Liver (tissue), 9 donors: ENCODE data around the gene DENND4A. TPM values are rescaled to one million over a fixed set of nuclear protein-coding genes. Genes with fewer than 3 reads are reported as not detected.
A peak's percentile ranks its signal among the peaks of the same experiment; 100 is the strongest.

Source experiments
- DNase-seq: peaks from one replicate; pipeline ENCODE4 v3.0.0-alpha.2; 2017; ENCODE audit warnings: low spot score
- H3K27ac ChIP-seq, 2 donors: one replicate each; pipeline ENCODE4 v1.7.0; 2013; ENCODE audit warnings: inconsistent platforms in 2 of 2, low read length in 2 of 2, control low read depth in 1 of 2, low read depth in 1 of 2, mild to moderate bottlenecking in 1 of 2
- H3K27me3 ChIP-seq, 4 donors: one replicate each; pipeline versions ENCODE4 v1.6.1 to v1.7.0; 2013; ENCODE audit warnings: low read length in 3 of 4, inconsistent platforms in 1 of 4, mild to moderate bottlenecking in 1 of 4, moderate library complexity in 1 of 4; ENCODE audit not compliant: control insufficient read depth in 4 of 4, insufficient read depth in 4 of 4
- H3K36me3 ChIP-seq, 4 donors: one replicate each; pipeline versions ENCODE4 v1.6.1 to v1.7.0; 2013; ENCODE audit warnings: low read length in 3 of 4, mild to moderate bottlenecking in 3 of 4, low read depth in 1 of 4, moderate library complexity in 1 of 4; ENCODE audit not compliant: control insufficient read depth in 4 of 4, insufficient read depth in 3 of 4
- H3K4me1 ChIP-seq, 4 donors: one replicate each; pipeline versions ENCODE4 v1.6.1 to v1.7.0; 2013; ENCODE audit warnings: low read length in 3 of 4, mild to moderate bottlenecking in 3 of 4, moderate library complexity in 1 of 4; ENCODE audit not compliant: control insufficient read depth in 4 of 4, insufficient read depth in 4 of 4
- H3K4me3 ChIP-seq, 3 donors: one replicate each; pipeline versions ENCODE4 v1.6.1 to v1.7.0; 2013; ENCODE audit warnings: low read length in 3 of 3, control low read depth in 1 of 3, low read depth in 1 of 3, mild to moderate bottlenecking in 1 of 3
- H3K9ac ChIP-seq, 2 donors: one replicate each; pipeline ENCODE4 v1.7.0; 2013; ENCODE audit warnings: low read length in 2 of 2, mild to moderate bottlenecking in 2 of 2, moderate library complexity in 2 of 2, control low read depth in 1 of 2, low read depth in 1 of 2
- H3K9me3 ChIP-seq, 4 donors: one replicate each; pipeline versions ENCODE4 v1.6.1 to v1.7.0; 2013; ENCODE audit warnings: low read length in 3 of 4; ENCODE audit not compliant: control insufficient read depth in 4 of 4
- EGR1 ChIP-seq, 2 donors: IDR thresholded peaks; 2 replicates each; pipeline ENCODE4 v1.6.1; 2016 to 2018; ENCODE audit warnings: antibody characterized with exemption in 2 of 2, low read depth in 2 of 2
- FOXA1 ChIP-seq: IDR thresholded peaks from 2 replicates; pipeline ENCODE4 v1.6.1; 2016; ENCODE audit warnings: antibody characterized with exemption
- FOXA2 ChIP-seq: IDR thresholded peaks from 2 replicates; pipeline ENCODE4 v1.6.1; 2016; ENCODE audit warnings: antibody characterized with exemption
- GABPA ChIP-seq, 2 donors: IDR thresholded peaks in 1 of 2; conservative IDR thresholded peaks in 1 of 2; 2 replicates each; pipeline ENCODE4 v1.6.1; 2016; ENCODE audit warnings: antibody characterized with exemption in 2 of 2, mild to moderate bottlenecking in 1 of 2, moderate library complexity in 1 of 2
- HNF4A ChIP-seq, 2 donors: conservative IDR thresholded peaks; 2 replicates each; pipeline ENCODE4 v1.6.1; 2016; ENCODE audit warnings: antibody characterized with exemption in 2 of 2, mild to moderate bottlenecking in 2 of 2
- HNF4G ChIP-seq: IDR thresholded peaks from 2 replicates; pipeline ENCODE4 v1.6.1; 2016; ENCODE audit warnings: antibody characterized with exemption
- JUND ChIP-seq, 2 donors: IDR thresholded peaks; 2 replicates each; pipeline ENCODE4 v1.6.1; 2016; ENCODE audit warnings: antibody characterized with exemption in 2 of 2
- NR2F2 ChIP-seq: IDR thresholded peaks from 2 replicates; pipeline ENCODE4 v1.6.1; 2016; ENCODE audit warnings: antibody characterized with exemption
- RAD21 ChIP-seq, 2 donors: IDR thresholded peaks; 2 replicates each; pipeline ENCODE4 v1.6.1; 2016; ENCODE audit warnings: antibody characterized with exemption in 2 of 2, mild to moderate bottlenecking in 2 of 2
- RXRA ChIP-seq, 2 donors: IDR thresholded peaks; 2 replicates each; pipeline ENCODE4 v1.6.1; 2017 to 2018; ENCODE audit warnings: antibody characterized with exemption in 2 of 2, mild to moderate bottlenecking in 1 of 2
- SP1 ChIP-seq: IDR thresholded peaks from 2 replicates; pipeline ENCODE4 v1.6.1; 2018; ENCODE audit warnings: antibody characterized with exemption, mild to moderate bottlenecking
- TAF1 ChIP-seq: conservative IDR thresholded peaks from 2 replicates; pipeline ENCODE4 v1.6.1; 2016; ENCODE audit warnings: antibody characterized with exemption, mild to moderate bottlenecking
- YY1 ChIP-seq: IDR thresholded peaks from 2 replicates; pipeline ENCODE4 v1.6.1; 2016; ENCODE audit warnings: antibody characterized with exemption, mild to moderate bottlenecking
- WGBS: extraction: QIAGEN DNeasy Blood & Tissue Kit; methylation state at CpG from one replicate; pipeline ENCODE4 v1.1.7; 2013; 5-methylcytosine and 5-hydroxymethylcytosine counted together
- polyA plus RNA-seq, 2 donors: library from polyadenylated mRNA; stranded (reverse) in 1 of 2; unstranded in 1 of 2; fragments of 200-250 nt in 1 of 2; fragments of >200 nt in 1 of 2; fragmentation: Nextera tagmentation in 1 of 2; extraction: Ambion mirVana in 1 of 2; gene quantifications; one replicate each; pipeline versions ENCODE4 v1.2.1 to v1.2.3, GENCODE V29; 2013 to 2015
- total RNA-seq, 2 donors: library from RNA; depleted of rRNA; stranded (reverse); fragments of >200 nt; gene quantifications; one replicate each; pipeline ENCODE4 v1.2.3, GENCODE V29; 2014
- TF ChIP-seq, protein P1 (sequence below): IDR thresholded peaks from 2 replicates; pipeline ENCODE4 v1.6.1; 2016; ENCODE audit warnings: antibody characterized with exemption, mild to moderate bottlenecking
- TF ChIP-seq, protein P2 (sequence below): IDR thresholded peaks from 2 replicates; pipeline ENCODE4 v1.6.1; 2016; ENCODE audit warnings: antibody characterized with exemption
- TF ChIP-seq, protein P3 (sequence below): IDR thresholded peaks from 2 replicates; pipeline ENCODE4 v1.6.1; 2016; ENCODE audit warnings: antibody characterized with exemption
- TF ChIP-seq, protein P4 (sequence below): fragments of 150-350 bp; IDR thresholded peaks from 2 replicates; pipeline ENCODE4 v1.5.1; 2017; ENCODE audit warnings: improper control_type of control experiment, low read depth, low read length; ENCODE audit not compliant: missing input control
- TF ChIP-seq, protein P5 (sequence below): IDR thresholded peaks from 2 replicates; pipeline ENCODE4 v1.6.1; 2016; ENCODE audit warnings: antibody characterized with exemption
- donor health status: healthy.
- donor health status: healthy.
- donor health status: healthy.
- donor health status: healthy.
- donor health status: healthy.

Gene DENND4A
- total and polyA plus RNA-seq, 4 donors: 5.2 to 75.5 (median 23.9) TPM

DNA sequence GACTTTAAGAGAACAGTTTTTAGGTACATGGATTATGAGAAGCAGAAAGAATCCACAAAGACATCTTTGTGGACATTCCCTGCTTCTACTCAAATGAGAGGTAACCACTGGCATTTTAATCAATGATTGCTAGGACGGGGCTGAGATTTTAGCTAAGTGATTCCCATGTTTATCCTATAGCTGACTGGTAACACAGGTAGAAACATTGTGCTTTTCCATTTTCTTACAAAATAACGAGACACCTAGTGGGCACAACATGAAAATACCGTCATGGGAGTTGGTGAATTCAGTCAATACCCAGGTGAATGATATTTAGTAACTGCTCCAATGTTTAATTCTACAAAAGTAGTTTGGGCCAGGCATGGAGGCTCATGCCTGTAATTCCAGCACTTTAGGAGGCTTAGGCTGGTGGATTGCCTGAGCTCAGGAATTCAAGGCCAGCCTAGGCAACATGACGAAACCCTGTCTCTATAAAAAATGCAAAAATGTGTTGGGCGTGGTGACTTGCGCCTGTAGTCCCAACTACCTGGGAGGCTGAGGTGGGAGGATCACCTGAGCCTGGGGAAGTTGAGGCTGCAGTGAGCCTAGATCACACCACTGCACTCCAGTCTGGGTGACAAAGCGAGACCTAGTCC is 37.2 kb upstream of the DENND4A start:
- Histone ChIP-seq H3K9me3 (no peaks in the 10 kb centered on the region), H3K36me3 (no peaks in the 10 kb centered on the region), H3K27ac (no peak overlapping the region), H3K4me3 (no peak overlapping the region), H3K9ac (no peak overlapping the region), H3K4me1 (peaks cover 13 to 26% (median 19%) of the 10 kb centered on the region in 4 donors), H3K27me3 (no peaks in the 10 kb centered on the region)
- WGBS: 58% methylated on average over 7 of the region's 7 CpGs
- TF ChIP-seq RXRA (IDR thresholded peaks at IDR 0.05) (no peak), GABPA (IDR thresholded peaks at IDR 0.05 in 1 of 2, conservative IDR thresholded peaks at IDR 0.05 in 1 of 2) (no peak), HNF4A (conservative IDR thresholded peaks at IDR 0.05) (no peak), FOXA2 (peak; percentile 14), HNF4G (no peak), NR2F2 (no peak), TAF1 (no peak), EGR1 (IDR thresholded peaks at IDR 0.05; ENCODE audit: low read depth in 2 of 2) (no peak), SP1 (no peak), FOXA1 (no peak), RAD21 (IDR thresholded peaks at IDR 0.05) (peak; percentile 73 to 80), YY1 (no peak), JUND (IDR thresholded peaks at IDR 0.05) (no peak)
- TF ChIP-seq, protein P1, sequence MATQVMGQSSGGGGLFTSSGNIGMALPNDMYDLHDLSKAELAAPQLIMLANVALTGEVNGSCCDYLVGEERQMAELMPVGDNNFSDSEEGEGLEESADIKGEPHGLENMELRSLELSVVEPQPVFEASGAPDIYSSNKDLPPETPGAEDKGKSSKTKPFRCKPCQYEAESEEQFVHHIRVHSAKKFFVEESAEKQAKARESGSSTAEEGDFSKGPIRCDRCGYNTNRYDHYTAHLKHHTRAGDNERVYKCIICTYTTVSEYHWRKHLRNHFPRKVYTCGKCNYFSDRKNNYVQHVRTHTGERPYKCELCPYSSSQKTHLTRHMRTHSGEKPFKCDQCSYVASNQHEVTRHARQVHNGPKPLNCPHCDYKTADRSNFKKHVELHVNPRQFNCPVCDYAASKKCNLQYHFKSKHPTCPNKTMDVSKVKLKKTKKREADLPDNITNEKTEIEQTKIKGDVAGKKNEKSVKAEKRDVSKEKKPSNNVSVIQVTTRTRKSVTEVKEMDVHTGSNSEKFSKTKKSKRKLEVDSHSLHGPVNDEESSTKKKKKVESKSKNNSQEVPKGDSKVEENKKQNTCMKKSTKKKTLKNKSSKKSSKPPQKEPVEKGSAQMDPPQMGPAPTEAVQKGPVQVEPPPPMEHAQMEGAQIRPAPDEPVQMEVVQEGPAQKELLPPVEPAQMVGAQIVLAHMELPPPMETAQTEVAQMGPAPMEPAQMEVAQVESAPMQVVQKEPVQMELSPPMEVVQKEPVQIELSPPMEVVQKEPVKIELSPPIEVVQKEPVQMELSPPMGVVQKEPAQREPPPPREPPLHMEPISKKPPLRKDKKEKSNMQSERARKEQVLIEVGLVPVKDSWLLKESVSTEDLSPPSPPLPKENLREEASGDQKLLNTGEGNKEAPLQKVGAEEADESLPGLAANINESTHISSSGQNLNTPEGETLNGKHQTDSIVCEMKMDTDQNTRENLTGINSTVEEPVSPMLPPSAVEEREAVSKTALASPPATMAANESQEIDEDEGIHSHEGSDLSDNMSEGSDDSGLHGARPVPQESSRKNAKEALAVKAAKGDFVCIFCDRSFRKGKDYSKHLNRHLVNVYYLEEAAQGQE: no peak
- TF ChIP-seq, protein P2, sequence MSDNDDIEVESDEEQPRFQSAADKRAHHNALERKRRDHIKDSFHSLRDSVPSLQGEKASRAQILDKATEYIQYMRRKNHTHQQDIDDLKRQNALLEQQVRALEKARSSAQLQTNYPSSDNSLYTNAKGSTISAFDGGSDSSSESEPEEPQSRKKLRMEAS: no peak
- TF ChIP-seq, protein P3, sequence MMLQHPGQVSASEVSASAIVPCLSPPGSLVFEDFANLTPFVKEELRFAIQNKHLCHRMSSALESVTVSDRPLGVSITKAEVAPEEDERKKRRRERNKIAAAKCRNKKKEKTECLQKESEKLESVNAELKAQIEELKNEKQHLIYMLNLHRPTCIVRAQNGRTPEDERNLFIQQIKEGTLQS: no peak
- TF ChIP-seq, protein P4, sequence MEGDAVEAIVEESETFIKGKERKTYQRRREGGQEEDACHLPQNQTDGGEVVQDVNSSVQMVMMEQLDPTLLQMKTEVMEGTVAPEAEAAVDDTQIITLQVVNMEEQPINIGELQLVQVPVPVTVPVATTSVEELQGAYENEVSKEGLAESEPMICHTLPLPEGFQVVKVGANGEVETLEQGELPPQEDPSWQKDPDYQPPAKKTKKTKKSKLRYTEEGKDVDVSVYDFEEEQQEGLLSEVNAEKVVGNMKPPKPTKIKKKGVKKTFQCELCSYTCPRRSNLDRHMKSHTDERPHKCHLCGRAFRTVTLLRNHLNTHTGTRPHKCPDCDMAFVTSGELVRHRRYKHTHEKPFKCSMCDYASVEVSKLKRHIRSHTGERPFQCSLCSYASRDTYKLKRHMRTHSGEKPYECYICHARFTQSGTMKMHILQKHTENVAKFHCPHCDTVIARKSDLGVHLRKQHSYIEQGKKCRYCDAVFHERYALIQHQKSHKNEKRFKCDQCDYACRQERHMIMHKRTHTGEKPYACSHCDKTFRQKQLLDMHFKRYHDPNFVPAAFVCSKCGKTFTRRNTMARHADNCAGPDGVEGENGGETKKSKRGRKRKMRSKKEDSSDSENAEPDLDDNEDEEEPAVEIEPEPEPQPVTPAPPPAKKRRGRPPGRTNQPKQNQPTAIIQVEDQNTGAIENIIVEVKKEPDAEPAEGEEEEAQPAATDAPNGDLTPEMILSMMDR: peak; percentile 61
- TF ChIP-seq, protein P5, sequence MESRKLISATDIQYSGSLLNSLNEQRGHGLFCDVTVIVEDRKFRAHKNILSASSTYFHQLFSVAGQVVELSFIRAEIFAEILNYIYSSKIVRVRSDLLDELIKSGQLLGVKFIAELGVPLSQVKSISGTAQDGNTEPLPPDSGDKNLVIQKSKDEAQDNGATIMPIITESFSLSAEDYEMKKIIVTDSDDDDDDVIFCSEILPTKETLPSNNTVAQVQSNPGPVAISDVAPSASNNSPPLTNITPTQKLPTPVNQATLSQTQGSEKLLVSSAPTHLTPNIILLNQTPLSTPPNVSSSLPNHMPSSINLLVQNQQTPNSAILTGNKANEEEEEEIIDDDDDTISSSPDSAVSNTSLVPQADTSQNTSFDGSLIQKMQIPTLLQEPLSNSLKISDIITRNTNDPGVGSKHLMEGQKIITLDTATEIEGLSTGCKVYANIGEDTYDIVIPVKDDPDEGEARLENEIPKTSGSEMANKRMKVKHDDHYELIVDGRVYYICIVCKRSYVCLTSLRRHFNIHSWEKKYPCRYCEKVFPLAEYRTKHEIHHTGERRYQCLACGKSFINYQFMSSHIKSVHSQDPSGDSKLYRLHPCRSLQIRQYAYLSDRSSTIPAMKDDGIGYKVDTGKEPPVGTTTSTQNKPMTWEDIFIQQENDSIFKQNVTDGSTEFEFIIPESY: no peak
- DNase-seq: no peak
